ENCODE data around the gene CELF3. TPM values are rescaled to one million over a fixed set of nuclear protein-coding genes. Genes with fewer than 3 reads are reported as not detected.

CELF3 gene
- total and polyA plus RNA-seq, 2 donors (not counting 1 experiment from before 2014, with no cell fraction given), result not detected

DNA sequence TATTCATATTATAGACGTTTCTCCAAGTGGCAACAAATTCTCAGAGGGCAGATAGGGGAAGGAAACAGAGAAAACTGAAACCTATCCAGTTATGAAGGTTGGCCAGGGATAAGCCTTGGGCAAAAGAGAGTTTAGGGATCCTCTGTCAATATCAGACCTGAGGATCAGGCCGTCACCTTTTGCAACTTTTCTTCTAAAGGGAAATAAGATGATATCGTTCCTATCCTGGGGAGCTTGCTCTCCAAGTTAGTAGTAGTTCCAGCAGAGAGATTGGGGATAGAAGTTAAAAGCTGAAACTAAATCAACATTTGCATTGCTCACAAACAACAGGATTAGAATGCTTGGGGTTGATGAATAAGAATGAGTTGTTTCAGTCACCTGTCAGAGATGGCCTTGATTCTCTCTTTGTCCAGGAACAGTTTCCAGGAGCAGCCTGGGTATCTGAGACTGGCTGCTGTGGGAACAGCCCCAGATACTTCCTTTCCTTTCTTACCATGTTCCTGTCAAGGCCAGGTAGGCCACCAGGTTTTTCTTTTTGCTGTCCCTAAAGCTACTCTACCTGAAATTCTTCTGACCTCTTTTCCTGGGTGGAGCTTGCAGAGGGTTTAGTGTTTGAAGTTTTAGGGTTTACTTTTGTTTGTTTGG lies 7.2 kb upstream of the CELF3 start:
- peaks cover 18% of the 10 kb centered on the region for H3K4me1 Mint-ChIP-seq
- DNase-seq (no peak), ATAC-seq (ENCODE audit: low read depth) (no peak)
- Histone ChIP-seq H3K27me3 (replicated peaks in 1 of 4; ENCODE audit: control extremely low read depth in 1 of 4, control insufficient read depth in 3 of 4, insufficient read depth in 4 of 4, low read length in 3 of 4) (peaks cover 0 to 50% (median 28%) of the 10 kb centered on the region in 4 experiments), H3K9me3 (ENCODE audit: control extremely low read depth in 1 of 3, control insufficient read depth in 2 of 3, insufficient read depth in 1 of 3, low read length in 2 of 3) (no peaks in the 10 kb centered on the region), H3K4me1 (ENCODE audit: control insufficient read depth in 2 of 2, insufficient read depth in 2 of 2, low read length in 2 of 2) (peaks cover 15 to 19% of the 10 kb centered on the region in 2 donors), H3K9ac (ENCODE audit: low read length) (no peak overlapping the region), H3K27ac (ENCODE audit: low read length in 2 of 2) (no peak overlapping the region), H3K4me3 (ENCODE audit: control extremely low read depth in 1 of 5, extremely low read depth in 1 of 5, insufficient read depth in 1 of 5, low read depth in 2 of 5, low read length in 4 of 5) (no peak overlapping the region), H3K36me3 (replicated peaks in 1 of 2; ENCODE audit: control extremely low read depth in 1 of 2, control insufficient read depth in 1 of 2, extremely low read depth in 1 of 2, insufficient read depth in 2 of 2, low read length in 1 of 2) (no peaks in the 10 kb centered on the region), H2AFZ (ENCODE audit: insufficient read depth, low read depth, low read length, poor library complexity, severe bottlenecking) (no peak overlapping the region), H3K79me2 (ENCODE audit: control insufficient read depth, insufficient read depth, low read length) (no peaks in the 10 kb centered on the region), H3K4me2 (replicated peaks; ENCODE audit: low read depth, low read length, poor library complexity, severe bottlenecking) (no peak overlapping the region), H4K20me1 (ENCODE audit: control insufficient read depth, insufficient read depth, low read length, poor library complexity, severe bottlenecking) (no peaks in the 10 kb centered on the region)
- peaks cover 53% of the 10 kb centered on the region for H3K27me3 Mint-ChIP-seq
- no peak overlapping the region for H3K27ac Mint-ChIP-seq
- no peak overlapping the region for H3K4me3 Mint-ChIP-seq
- POLR2A ChIA-PET, result no interaction called here
- WGBS (ENCODE audit: insufficient coverage), result 71% methylated on average over 1 of the region's 3 CpGs
- TF ChIP-seq, protein P1, sequence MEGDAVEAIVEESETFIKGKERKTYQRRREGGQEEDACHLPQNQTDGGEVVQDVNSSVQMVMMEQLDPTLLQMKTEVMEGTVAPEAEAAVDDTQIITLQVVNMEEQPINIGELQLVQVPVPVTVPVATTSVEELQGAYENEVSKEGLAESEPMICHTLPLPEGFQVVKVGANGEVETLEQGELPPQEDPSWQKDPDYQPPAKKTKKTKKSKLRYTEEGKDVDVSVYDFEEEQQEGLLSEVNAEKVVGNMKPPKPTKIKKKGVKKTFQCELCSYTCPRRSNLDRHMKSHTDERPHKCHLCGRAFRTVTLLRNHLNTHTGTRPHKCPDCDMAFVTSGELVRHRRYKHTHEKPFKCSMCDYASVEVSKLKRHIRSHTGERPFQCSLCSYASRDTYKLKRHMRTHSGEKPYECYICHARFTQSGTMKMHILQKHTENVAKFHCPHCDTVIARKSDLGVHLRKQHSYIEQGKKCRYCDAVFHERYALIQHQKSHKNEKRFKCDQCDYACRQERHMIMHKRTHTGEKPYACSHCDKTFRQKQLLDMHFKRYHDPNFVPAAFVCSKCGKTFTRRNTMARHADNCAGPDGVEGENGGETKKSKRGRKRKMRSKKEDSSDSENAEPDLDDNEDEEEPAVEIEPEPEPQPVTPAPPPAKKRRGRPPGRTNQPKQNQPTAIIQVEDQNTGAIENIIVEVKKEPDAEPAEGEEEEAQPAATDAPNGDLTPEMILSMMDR (IDR thresholded peaks at IDR 0.05), result no peak
- TF ChIP-seq EZH2 (IDR thresholded peaks at IDR 0.05; ENCODE audit: borderline replicate concordance, insufficient read depth, low read depth, low read length, poor library complexity, severe bottlenecking), result no peak
- no peaks in the 10 kb centered on the region for H3K9me3 Mint-ChIP-seq (ENCODE audit: insufficient read depth)
- CTCF ChIA-PET, result interaction anchor here (2.5 kb wide), 1 partner anchor 11 kb away, joined by 10 read pairs; no protein-coding TSS in a partner anchor
- intact Hi-C loops (cut with micrococcal nuclease), result loop anchor here (10.0 kb wide), 1 partner anchor 111 kb away; the partner anchor contains the start of genes C2CD4D and RORC
